Heart left ventricle (tissue), 13 donors: Measurements from ENCODE around the gene OR6C65.
"Not testable (repeated sequence)": the region's sequence is repeated elsewhere in the genome, so short reads cannot be mapped to it uniquely, and the experiment has no call there.

Experiments
- CTCF ChIP-seq, 12 donors: fragments of 200-600 bp; sonication (generic) in 4 of 12; IDR thresholded peaks; one replicate each; pipeline versions ENCODE4 v1.5.0 to v1.8.0; 2018 to 2022; ENCODE audit warnings: antibody characterized with exemption in 12 of 12, mild to moderate bottlenecking in 5 of 12
- POLR2A ChIP-seq, 2 donors: fragments of 450-650 bp; IDR thresholded peaks; one replicate each; pipeline ENCODE4 v1.6.1; 2017; ENCODE audit warnings: antibody characterized with exemption in 2 of 2, mild to moderate bottlenecking in 2 of 2, moderate library complexity in 2 of 2
- donor health status: ischemic (EF 13 %, LVEDD 7.1; RV severe dilation, severe dysfunction).
- donor health status: DM: no; HTN: yes; CAD: no.
- donor health status: DM: no; HTN: no; CAD: no.
- donor health status: ischemic (EF 25% LVEDD 6.9; RV normal size, moderate dysfunction).
- donor health status: ischemic (EF 25% LVEDD 5.7; RV mildly dilated, moderate dysfunction).
- donor health status: ischemic (EF 35%, LVEDD 5.7; RV mildly dilated, moderate dysfunction).
- donor health status: nonischemic (EF 11% LVEDD 7.7; RV severe dilation, severe dysfunction).
- donor health status: DM: yes; HTN: yes; CAD: no.
- donor health status: PGD.
- donor health status: ischemic (EF 29% LVEDD 5.4; RV normal size, mild dysfunction).
- donor health status: nonischemic (EF 23%, LVEDD 6.1; RV moderate dilation, normal function).

GRCh38 chr12:55409133-55409532 is 8.8 kb downstream of the OR6C65 start:
- not testable (repeated sequence) for TF ChIP-seq CTCF, POLR2A (IDR thresholded peaks at IDR 0.05)
